Ectodermal cell (in vitro differentiated cells): Measurements from ENCODE around the gene CREBBP.

Source experiments
- H3K27ac ChIP-seq: 2 replicates; pipeline ENCODE4 v1.7.0; 2013; ENCODE audit warnings: mild to moderate bottlenecking, low read depth, low read length; ENCODE audit not compliant: insufficient read depth, poor library complexity, severe bottlenecking
- H3K27me3 ChIP-seq: 2 replicates; pipeline ENCODE4 v1.7.0; 2013; ENCODE audit warnings: mild to moderate bottlenecking, low read length; ENCODE audit not compliant: insufficient read depth, control insufficient read depth, poor library complexity, severe bottlenecking
- H3K36me3 ChIP-seq: one replicate; pipeline ENCODE4 v1.7.0; 2013; ENCODE audit warnings: low read length; ENCODE audit not compliant: control insufficient read depth, insufficient read depth
- H3K4me1 ChIP-seq: one replicate; pipeline ENCODE4 v1.7.0; 2013; ENCODE audit warnings: low read length; ENCODE audit not compliant: control insufficient read depth, insufficient read depth
- H3K4me3 ChIP-seq: 2 replicates; pipeline ENCODE4 v1.7.0; 2013; ENCODE audit warnings: low read depth, low read length, control low read depth; ENCODE audit not compliant: insufficient read depth
- H3K9me3 ChIP-seq: 2 replicates; pipeline ENCODE4 v1.7.0; 2013; ENCODE audit warnings: mild to moderate bottlenecking, low read length, moderate library complexity; ENCODE audit not compliant: control insufficient read depth
- WGBS, 2 experiments: methylation state at CpG; one replicate each; pipeline ENCODE4 v1.1.7; 2013; ENCODE audit warnings: missing lambda C conversion rate in 2 of 2; 5-methylcytosine and 5-hydroxymethylcytosine counted together

The CREBBP gene

DNA sequence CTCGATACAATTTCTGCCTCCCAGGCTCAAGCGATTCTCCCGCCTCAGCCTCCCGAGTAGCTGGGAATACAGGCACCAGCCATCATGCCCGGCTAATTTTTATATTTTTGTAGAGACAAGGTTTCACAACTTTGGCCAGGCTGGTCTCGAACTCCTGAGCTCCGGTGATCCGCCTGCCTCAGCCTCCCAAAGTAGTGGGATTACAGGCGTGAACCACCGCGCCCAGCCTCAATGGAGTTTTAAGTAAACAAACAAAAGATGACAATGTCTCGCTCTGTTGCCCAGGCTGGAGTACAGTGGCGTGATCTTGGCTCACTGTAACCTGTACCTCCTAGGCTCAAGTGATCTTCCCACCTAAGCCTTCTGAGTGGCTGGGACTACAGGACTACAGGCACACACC, 110.6 kb downstream of the CREBBP start:
- no peak overlapping the region for H3K4me3 ChIP-seq
- H3K27me3 ChIP-seq: no peaks in the 10 kb centered on the region
- 93 to 96% methylated on average over 13 of the region's 13 CpGs for WGBS, 2 experiments
- no peaks in the 10 kb centered on the region for H3K4me1 ChIP-seq
- no peak overlapping the region for H3K27ac ChIP-seq
- H3K9me3 ChIP-seq: no peaks in the 10 kb centered on the region
- H3K36me3 ChIP-seq: peaks cover 41% of the 10 kb centered on the region

DNA sequence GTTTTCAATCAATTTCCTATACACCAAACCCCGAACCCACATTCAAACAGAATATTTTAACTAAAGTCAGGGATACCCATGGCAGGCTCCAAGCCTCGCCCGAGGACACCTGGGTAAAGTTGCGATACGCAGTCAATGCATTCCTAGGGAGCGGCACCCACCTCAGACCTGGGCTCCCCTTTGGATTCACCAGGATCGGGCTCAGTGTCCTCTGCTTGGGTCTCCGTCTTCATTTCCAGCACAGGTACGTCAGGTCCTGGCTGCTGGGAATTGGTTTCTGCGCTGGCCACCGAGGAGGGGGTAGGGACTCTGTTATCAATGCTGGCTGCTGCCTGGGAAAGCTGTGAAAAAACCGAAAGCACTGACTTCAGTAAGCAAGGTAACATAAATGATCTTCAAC, 111.5 kb downstream of the CREBBP start:
- WGBS, 2 experiments: 94 to 96% methylated on average over 12 of the region's 12 CpGs
- Histone ChIP-seq H3K36me3 (peaks cover 33% of the 10 kb centered on the region), H3K27me3 (no peaks in the 10 kb centered on the region), H3K4me3 (no peak overlapping the region), H3K27ac (no peak overlapping the region), H3K4me1 (no peaks in the 10 kb centered on the region), H3K9me3 (no peaks in the 10 kb centered on the region)

- Histone ChIP-seq H3K9me3 (no peaks in the 10 kb centered on the region), H3K4me3 (no peak overlapping the region), H3K27ac (no peak overlapping the region), H3K36me3 (peaks cover 28% of the 10 kb centered on the region), H3K4me1 (no peaks in the 10 kb centered on the region), H3K27me3 (no peaks in the 10 kb centered on the region)
- WGBS, 2 experiments: 97% methylated on average over 9 of the region's 9 CpGs
Observed at GRCh38 chr16:3767333-3767986, 113.1 kb downstream of the CREBBP start.

GRCh38 chr16:3766177-3766576, 114.3 kb downstream of the CREBBP start:
- H3K9me3 ChIP-seq: no peaks in the 10 kb centered on the region
- no peaks in the 10 kb centered on the region for H3K27me3 ChIP-seq
- no peak overlapping the region for H3K4me3 ChIP-seq
- no peaks in the 10 kb centered on the region for H3K4me1 ChIP-seq
- 83 to 98% methylated on average over 2 of the region's 3 CpGs for WGBS, 2 experiments
- H3K27ac ChIP-seq: no peak overlapping the region
- peaks cover 24% of the 10 kb centered on the region for H3K36me3 ChIP-seq

DNA sequence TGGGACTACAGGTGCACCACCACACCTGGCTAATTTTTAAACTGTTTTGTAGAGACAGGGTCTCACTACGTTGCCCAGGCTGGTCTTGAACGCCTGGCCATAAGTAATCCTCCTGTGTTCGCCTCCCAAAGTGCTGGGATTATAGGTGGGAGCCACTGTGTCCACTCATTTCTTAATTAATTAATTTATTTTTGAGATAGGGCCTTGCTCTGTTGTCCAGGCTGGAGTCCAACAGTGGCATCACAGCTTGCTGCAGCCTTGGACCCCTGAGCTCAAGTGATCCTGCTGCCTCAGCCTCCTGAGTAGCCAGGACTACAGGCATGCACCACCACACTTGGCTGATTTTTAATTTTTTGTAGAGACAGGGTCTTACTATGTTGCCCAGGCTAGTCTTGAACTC, 116.1 kb downstream of the CREBBP start:
- WGBS, 2 experiments: 94 to 95% methylated on average over 3 of the region's 3 CpGs
- no peaks in the 10 kb centered on the region for H3K9me3 ChIP-seq
- H3K4me1 ChIP-seq: no peaks in the 10 kb centered on the region
- no peak overlapping the region for H3K4me3 ChIP-seq
- H3K27me3 ChIP-seq: no peaks in the 10 kb centered on the region
- peaks cover 23% of the 10 kb centered on the region for H3K36me3 ChIP-seq
- H3K27ac ChIP-seq: no peak overlapping the region

DNA sequence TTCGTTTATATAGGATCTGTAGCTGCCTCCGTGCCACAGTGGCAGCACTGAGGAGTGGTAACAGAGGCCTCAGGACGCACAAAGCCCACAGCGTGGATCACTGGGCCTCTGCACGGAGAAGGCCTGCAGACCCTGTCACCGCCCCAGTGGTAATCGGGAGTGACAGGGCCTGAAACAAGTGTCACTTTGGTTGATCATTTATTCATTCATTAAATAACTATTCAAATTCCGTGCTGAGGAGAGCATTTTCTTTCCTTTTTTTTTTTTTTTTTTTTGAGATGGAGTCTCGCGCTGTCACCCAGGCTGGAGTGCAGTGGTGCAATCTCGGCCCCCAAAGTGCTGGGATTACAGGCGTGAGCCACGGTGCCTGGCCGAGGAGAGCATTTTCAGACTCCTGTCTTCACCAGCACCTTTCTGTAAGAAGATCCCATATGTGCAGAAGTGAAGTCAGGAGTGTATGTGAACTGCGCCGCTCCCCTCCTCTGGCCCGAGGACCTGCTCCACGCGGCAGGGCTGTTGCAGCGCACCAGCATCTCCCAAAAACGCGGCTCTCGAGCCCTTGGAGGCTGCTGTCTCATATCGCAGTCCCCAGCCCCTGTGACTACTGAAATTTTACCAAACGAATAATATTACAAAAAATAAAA, 118.3 kb downstream of the CREBBP start:
- Histone ChIP-seq H3K9me3 (no peaks in the 10 kb centered on the region), H3K4me3 (no peak overlapping the region), H3K36me3 (peaks cover 25% of the 10 kb centered on the region), H3K27me3 (no peaks in the 10 kb centered on the region), H3K27ac (no peak overlapping the region), H3K4me1 (no peaks in the 10 kb centered on the region)
- WGBS, 2 experiments: 92 to 94% methylated on average over 25 of the region's 25 CpGs

GRCh38 chr16:3761375-3762106, 119.0 kb downstream of the CREBBP start:
- Histone ChIP-seq H3K27ac (no peak overlapping the region), H3K4me3 (no peak overlapping the region), H3K36me3 (peaks cover 24% of the 10 kb centered on the region), H3K9me3 (no peaks in the 10 kb centered on the region), H3K27me3 (no peaks in the 10 kb centered on the region), H3K4me1 (no peaks in the 10 kb centered on the region)
- WGBS, 2 experiments: 91 to 93% methylated on average over 13 to 14 of the region's 14 CpGs

GRCh38 chr16:3760518-3760917, 120.0 kb downstream of the CREBBP start:
- H3K4me1 ChIP-seq: no peaks in the 10 kb centered on the region
- H3K27ac ChIP-seq: no peak overlapping the region
- H3K9me3 ChIP-seq: no peaks in the 10 kb centered on the region
- H3K27me3 ChIP-seq: no peaks in the 10 kb centered on the region
- no peak overlapping the region for H3K4me3 ChIP-seq
- H3K36me3 ChIP-seq: peaks cover 28% of the 10 kb centered on the region
- 89 to 95% methylated on average over 6 of the region's 6 CpGs for WGBS, 2 experiments

GRCh38 chr16:3759736-3760135, 120.8 kb downstream of the CREBBP start:
- Histone ChIP-seq H3K36me3 (peaks cover 28% of the 10 kb centered on the region), H3K4me3 (no peak overlapping the region), H3K27me3 (no peaks in the 10 kb centered on the region), H3K9me3 (no peaks in the 10 kb centered on the region), H3K27ac (no peak overlapping the region), H3K4me1 (no peaks in the 10 kb centered on the region)
- WGBS, 2 experiments: 94 to 97% methylated on average over 5 of the region's 5 CpGs

- H3K27ac ChIP-seq: no peak overlapping the region
- no peak overlapping the region for H3K4me3 ChIP-seq
- no peaks in the 10 kb centered on the region for H3K4me1 ChIP-seq
- no peaks in the 10 kb centered on the region for H3K27me3 ChIP-seq
- peaks cover 28% of the 10 kb centered on the region for H3K36me3 ChIP-seq
- 95 to 97% methylated on average over 9 of the region's 9 CpGs for WGBS, 2 experiments
- H3K9me3 ChIP-seq: no peaks in the 10 kb centered on the region
Observed at GRCh38 chr16:3756113-3756512, 124.4 kb downstream of the CREBBP start.
